ENCODE data around the gene ZFR. TPM values are rescaled to one million over a fixed set of nuclear protein-coding genes. Genes with fewer than 3 reads are reported as not detected.

The ZFR gene
- total RNA-seq, 1 experiment from 2014 or later: 85.1 TPM

GRCh38 chr5:32384621-32385020 is 59.9 kb downstream of the ZFR start:
- DNase-seq: no peak
- H3K36me3 ChIP-seq (ENCODE audit: low read depth, low read length): peaks cover 72% of the 10 kb centered on the region

GRCh38 chr5:32383586-32383985 is 61.0 kb downstream of the ZFR start:
- ChIA-PET CTCF (no interaction called here), POLR2A (ENCODE audit: unreplicated experiment) (no interaction called here)
- Histone ChIP-seq H3F3A (ENCODE audit: low read length, unreplicated experiment) (no peaks in the 10 kb centered on the region), H3K4me1 (ENCODE audit: insufficient read depth, low read length) (no peaks in the 10 kb centered on the region), H3K4me3 (ENCODE audit: low read length) (no peak overlapping the region), H3K27me3 (ENCODE audit: low read length) (no peaks in the 10 kb centered on the region), H3K9ac (ENCODE audit: low read length) (no peak overlapping the region), H3K27ac (ENCODE audit: low read length) (no peak overlapping the region), H3K4me2 (ENCODE audit: low read length) (no peak overlapping the region), H2AFZ (ENCODE audit: low read length) (no peak overlapping the region), H3K36me3 (ENCODE audit: low read depth, low read length) (peaks cover 69% of the 10 kb centered on the region), H3K79me2 (ENCODE audit: low read length) (no peaks in the 10 kb centered on the region), H3K9me2 (replicated peaks; ENCODE audit: low read length) (no peaks in the 10 kb centered on the region), H4K20me1 (ENCODE audit: low read length) (no peaks in the 10 kb centered on the region), H3K9me3 (ENCODE audit: low read length) (no peaks in the 10 kb centered on the region)
- no peak for TF ChIP-seq EZH2 (IDR thresholded peaks at IDR 0.05; ENCODE audit: low read length, unreplicated experiment)
- TF ChIP-seq CTCF (conservative IDR thresholded peaks at IDR 0.05; ENCODE audit: low read depth, low read length): no peak
- no peak for TF ChIP-seq EZH2phosphoT487 (IDR thresholded peaks at IDR 0.05; ENCODE audit: borderline replicate concordance, low read length)
- DNase-seq (no peak), ATAC-seq (peak; percentile 40)
- intact Hi-C loops (cut with micrococcal nuclease): no loop called here
- no TSS peak for BruUV-seq (replicated peaks)

More at GRCh38 chr5:32384621-32385020, 59.9 kb downstream of the ZFR start:
- Histone ChIP-seq H3K79me2 (ENCODE audit: low read length) (no peaks in the 10 kb centered on the region), H3F3A (ENCODE audit: low read length, unreplicated experiment) (no peaks in the 10 kb centered on the region), H3K4me2 (ENCODE audit: low read length) (no peak overlapping the region), H3K4me3 (ENCODE audit: low read length) (no peak overlapping the region), H2AFZ (ENCODE audit: low read length) (no peak overlapping the region), H3K27me3 (ENCODE audit: low read length) (no peaks in the 10 kb centered on the region), H3K27ac (ENCODE audit: low read length) (no peak overlapping the region), H3K9me2 (replicated peaks; ENCODE audit: low read length) (no peaks in the 10 kb centered on the region), H4K20me1 (ENCODE audit: low read length) (no peaks in the 10 kb centered on the region), H3K4me1 (ENCODE audit: insufficient read depth, low read length) (no peaks in the 10 kb centered on the region), H3K9ac (ENCODE audit: low read length) (no peak overlapping the region), H3K9me3 (ENCODE audit: low read length) (no peaks in the 10 kb centered on the region)
- no peak for ATAC-seq
- intact Hi-C loops (cut with micrococcal nuclease): no loop called here
- TF ChIP-seq CTCF (conservative IDR thresholded peaks at IDR 0.05; ENCODE audit: low read depth, low read length) (no peak), EZH2 (IDR thresholded peaks at IDR 0.05; ENCODE audit: low read length, unreplicated experiment) (no peak), EZH2phosphoT487 (IDR thresholded peaks at IDR 0.05; ENCODE audit: borderline replicate concordance, low read length) (no peak)
- ChIA-PET POLR2A (ENCODE audit: unreplicated experiment) (no interaction called here), CTCF (no interaction called here)
- BruUV-seq (replicated peaks): no TSS peak

DNA sequence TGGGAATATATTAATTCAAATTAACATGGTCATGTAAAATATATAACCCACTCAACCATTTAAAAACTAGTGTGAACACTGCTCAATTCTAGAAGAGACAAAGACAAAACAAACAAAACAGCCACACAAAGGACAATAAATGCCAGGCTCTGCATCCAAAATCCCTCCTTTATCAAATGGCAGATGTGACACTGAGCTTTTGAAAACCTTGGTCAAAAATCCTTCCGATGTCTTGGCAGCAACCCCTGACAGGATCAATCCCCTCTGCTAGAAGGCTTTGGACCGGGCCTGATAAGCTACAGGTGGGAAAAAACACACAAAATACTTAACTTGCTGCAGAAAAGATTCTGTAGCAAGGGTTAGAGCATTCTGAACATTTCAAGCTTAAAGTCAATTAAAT is 61.5 kb downstream of the ZFR start:
- Histone ChIP-seq H3F3A (ENCODE audit: low read length, unreplicated experiment) (no peaks in the 10 kb centered on the region), H3K4me3 (ENCODE audit: low read length) (no peak overlapping the region), H3K9me3 (ENCODE audit: low read length) (no peaks in the 10 kb centered on the region), H3K4me1 (ENCODE audit: insufficient read depth, low read length) (no peaks in the 10 kb centered on the region), H3K36me3 (ENCODE audit: low read depth, low read length) (peaks cover 64% of the 10 kb centered on the region), H3K27me3 (ENCODE audit: low read length) (no peaks in the 10 kb centered on the region), H3K9me2 (replicated peaks; ENCODE audit: low read length) (no peaks in the 10 kb centered on the region), H3K27ac (ENCODE audit: low read length) (no peak overlapping the region), H3K79me2 (ENCODE audit: low read length) (no peaks in the 10 kb centered on the region), H3K4me2 (ENCODE audit: low read length) (no peak overlapping the region), H2AFZ (ENCODE audit: low read length) (no peak overlapping the region), H3K9ac (ENCODE audit: low read length) (no peak overlapping the region), H4K20me1 (ENCODE audit: low read length) (no peaks in the 10 kb centered on the region)
- POLR2A ChIA-PET (ENCODE audit: unreplicated experiment): no interaction called here
- DNase-seq (no peak), ATAC-seq (peak; percentile 37)
- CTCF ChIA-PET: no interaction called here
- TF ChIP-seq EZH2phosphoT487 (IDR thresholded peaks at IDR 0.05; ENCODE audit: borderline replicate concordance, low read length) (no peak), CTCF (conservative IDR thresholded peaks at IDR 0.05; ENCODE audit: low read depth, low read length) (no peak), EZH2 (IDR thresholded peaks at IDR 0.05; ENCODE audit: low read length, unreplicated experiment) (no peak)
- intact Hi-C loops (cut with micrococcal nuclease): no loop called here
- BruUV-seq (replicated peaks): no TSS peak
